BJ (cell line): ENCODE data around the gene SPEG. TPM values are rescaled to one million over a fixed set of nuclear protein-coding genes. Genes with fewer than 3 reads are reported as not detected.

Source experiments
- CTCF ChIA-PET: fragments of 350-600 bp; formaldehyde crosslinking; extraction: SDS; loops from one replicate; lab custom pipeline; 2021; ENCODE audit warnings: antibody characterized with exemption, inconsistent platforms; lab: Yijun Ruan, JAX
- POLR2A ChIA-PET: fragments of 300-600 bp; sonication (Branson Sonifier 250); formaldehyde crosslinking; extraction: SDS; loops from one replicate; lab custom pipeline; 2021; ENCODE audit warnings: antibody characterized with exemption; lab: Charles Lee
- DNase-seq: peaks from one replicate; pipeline ENCODE4 v3.0.0-alpha.2; 2011; ENCODE audit warnings: low read depth
- H3K27me3 ChIP-seq: 2 replicates; pipeline ENCODE4 v1.6.0; 2011; ENCODE audit warnings: low read length; ENCODE audit not compliant: control insufficient read depth, insufficient read depth
- H3K36me3 ChIP-seq: 2 replicates; pipeline ENCODE4 v1.5.1; 2011; ENCODE audit warnings: low read length; ENCODE audit not compliant: control insufficient read depth, insufficient read depth
- H3K4me3 ChIP-seq: 2 replicates; pipeline ENCODE4 v1.5.1; 2011; ENCODE audit warnings: low read depth, mild to moderate bottlenecking, control low read depth, low read length
- polyA plus RNA-seq: library from polyadenylated mRNA; depleted of rRNA; stranded (reverse); fragments of >200 nt; gene quantifications from 2 replicates; pipeline ENCODE4 v1.2.3, GENCODE V29; 2011
- TF ChIP-seq, protein P1 (sequence below): IDR thresholded peaks from 2 replicates; pipeline ENCODE4 v1.5.1; 2011; ENCODE audit warnings: low read depth, mild to moderate bottlenecking, control low read depth, inconsistent platforms, low read length, moderate library complexity; ENCODE audit not compliant: insufficient read depth

SPEG gene
- polyA plus RNA-seq, 1 experiment: 69.9 TPM

DNA sequence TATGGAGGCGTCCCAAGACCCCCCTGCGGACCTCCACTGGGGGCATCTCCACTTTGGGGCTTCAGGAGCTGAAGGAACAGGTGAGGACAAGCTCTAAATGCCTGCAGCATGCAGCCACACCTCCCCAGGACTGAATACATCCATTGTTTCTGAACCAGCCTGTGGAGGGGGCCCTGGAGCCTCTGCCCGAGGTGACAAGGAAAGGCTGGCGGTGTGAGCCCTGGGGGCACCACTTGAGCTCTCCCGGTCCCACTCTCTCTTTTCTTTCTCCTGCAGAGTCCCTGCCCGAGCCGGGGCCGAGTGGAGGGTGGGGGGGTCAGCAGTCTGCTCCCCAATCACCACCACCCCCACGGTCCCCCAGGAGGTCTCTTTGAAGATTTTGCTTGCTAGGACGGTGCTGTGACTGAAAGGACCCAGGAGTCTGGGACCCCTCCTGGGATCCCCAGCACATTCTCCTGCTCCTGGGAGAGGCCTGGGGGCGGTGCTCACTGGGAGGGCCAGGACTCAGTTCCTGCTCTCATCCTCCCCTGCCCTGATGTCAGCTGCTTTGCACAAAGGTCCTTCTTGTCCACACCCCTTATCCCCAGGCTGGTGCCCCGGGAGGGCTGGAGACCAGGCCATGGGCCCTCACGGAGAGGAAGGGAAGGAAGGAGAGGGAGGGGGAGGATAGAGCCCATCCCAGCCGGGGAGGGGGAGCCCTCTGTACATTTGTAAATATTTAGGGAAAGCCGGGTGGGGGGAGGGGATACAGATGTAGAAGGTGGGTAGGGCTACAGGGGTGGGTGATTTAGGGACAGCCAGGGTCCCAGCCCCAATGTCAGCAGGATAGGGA, 103.2 kb downstream of the SPEG start:
- Histone ChIP-seq H3K36me3 (peaks cover 28% of the 10 kb centered on the region), H3K4me3 (no peak overlapping the region), H3K27me3 (no peaks in the 10 kb centered on the region)
- TF ChIP-seq, protein P1, sequence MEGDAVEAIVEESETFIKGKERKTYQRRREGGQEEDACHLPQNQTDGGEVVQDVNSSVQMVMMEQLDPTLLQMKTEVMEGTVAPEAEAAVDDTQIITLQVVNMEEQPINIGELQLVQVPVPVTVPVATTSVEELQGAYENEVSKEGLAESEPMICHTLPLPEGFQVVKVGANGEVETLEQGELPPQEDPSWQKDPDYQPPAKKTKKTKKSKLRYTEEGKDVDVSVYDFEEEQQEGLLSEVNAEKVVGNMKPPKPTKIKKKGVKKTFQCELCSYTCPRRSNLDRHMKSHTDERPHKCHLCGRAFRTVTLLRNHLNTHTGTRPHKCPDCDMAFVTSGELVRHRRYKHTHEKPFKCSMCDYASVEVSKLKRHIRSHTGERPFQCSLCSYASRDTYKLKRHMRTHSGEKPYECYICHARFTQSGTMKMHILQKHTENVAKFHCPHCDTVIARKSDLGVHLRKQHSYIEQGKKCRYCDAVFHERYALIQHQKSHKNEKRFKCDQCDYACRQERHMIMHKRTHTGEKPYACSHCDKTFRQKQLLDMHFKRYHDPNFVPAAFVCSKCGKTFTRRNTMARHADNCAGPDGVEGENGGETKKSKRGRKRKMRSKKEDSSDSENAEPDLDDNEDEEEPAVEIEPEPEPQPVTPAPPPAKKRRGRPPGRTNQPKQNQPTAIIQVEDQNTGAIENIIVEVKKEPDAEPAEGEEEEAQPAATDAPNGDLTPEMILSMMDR: no peak; the same call in 1 of the 2 replicates
- ChIA-PET POLR2A (no interaction called here), CTCF (interaction anchor here (0.6 to 35.2 kb wide), 8 partner anchors 27 to 152 kb away, joined by 3 to 872 read pairs (median 7); partner anchors contain the start of genes ASIC4 and GMPPA)
- no peak for DNase-seq

DNA sequence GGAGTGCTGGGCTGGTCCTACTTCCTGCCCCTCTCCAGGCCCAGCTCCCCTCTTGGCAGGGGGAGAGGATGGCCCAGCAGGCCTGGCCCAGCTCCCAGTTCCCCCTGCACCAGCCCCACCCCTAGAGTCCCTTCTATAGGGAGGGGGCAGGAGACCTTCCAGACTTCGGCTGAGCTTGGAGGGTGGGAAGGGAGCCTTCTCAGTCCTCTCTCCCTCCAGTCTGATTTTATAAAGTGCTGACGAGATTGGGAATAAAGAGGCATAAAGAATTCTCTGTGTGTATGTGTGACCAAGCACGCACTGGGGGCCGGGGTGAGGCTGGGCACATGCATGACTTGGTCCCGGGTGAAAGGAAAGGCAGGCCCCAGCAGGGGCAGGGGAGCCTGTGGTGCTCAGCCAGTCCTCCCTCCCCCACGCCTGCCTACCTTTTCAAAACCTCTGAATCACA, 103.9 kb downstream of the SPEG start:
- peaks cover 28% of the 10 kb centered on the region for H3K36me3 ChIP-seq
- CTCF ChIA-PET: interaction anchor here (1.1 to 35.2 kb wide), 6 partner anchors 28 to 151 kb away, joined by 3 to 872 read pairs (median 10); partner anchors contain the start of genes ASIC4 and GMPPA
- no peak overlapping the region for H3K4me3 ChIP-seq
- TF ChIP-seq, protein P1: no peak
- H3K27me3 ChIP-seq: no peaks in the 10 kb centered on the region
- POLR2A ChIA-PET: no interaction called here
- no peak for DNase-seq

DNA sequence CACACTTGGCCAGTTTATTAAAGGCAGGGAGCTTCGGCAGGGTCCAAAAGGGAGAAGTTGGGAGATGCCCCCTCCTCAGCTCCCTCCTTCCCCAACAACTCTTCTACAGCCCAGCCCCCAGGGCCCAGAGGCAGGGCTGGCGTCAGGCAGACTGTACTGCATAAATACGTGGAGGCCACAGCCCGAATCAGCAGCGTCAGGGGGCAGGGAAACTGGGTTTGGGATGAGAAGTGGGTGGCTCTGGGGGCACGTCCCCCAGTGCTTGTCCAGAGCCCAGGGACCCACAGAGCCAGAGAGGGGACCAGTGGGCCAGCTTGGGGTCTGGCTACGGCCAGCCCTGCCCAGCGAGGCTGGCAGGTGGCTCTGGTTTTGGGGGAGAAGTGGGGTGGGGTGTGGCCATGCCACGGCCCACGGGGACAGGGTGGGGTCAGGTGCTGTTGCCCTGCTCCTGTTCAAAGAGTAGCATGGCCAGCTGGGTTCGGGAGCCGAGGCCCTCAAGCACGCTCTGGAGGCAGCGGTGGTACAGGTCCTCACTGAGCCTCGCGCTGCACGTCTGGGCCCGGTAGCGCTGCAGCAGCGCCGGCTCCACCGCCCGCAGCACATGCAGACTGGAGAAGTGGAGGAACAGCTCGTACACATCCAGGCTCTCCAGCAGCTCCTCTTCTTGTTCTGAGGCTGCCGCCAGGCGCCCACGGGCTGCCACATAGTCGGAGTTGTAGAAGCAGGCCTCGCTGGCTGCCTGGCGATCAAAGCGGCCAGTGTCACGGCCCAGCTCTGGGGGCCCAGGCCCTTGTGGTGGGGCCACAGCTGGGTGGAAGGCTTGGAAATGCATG, 104.5 kb downstream of the SPEG start:
- Histone ChIP-seq H3K27me3 (no peaks in the 10 kb centered on the region), H3K36me3 (peaks cover 28% of the 10 kb centered on the region), H3K4me3 (no peak overlapping the region)
- POLR2A ChIA-PET: no interaction called here
- TF ChIP-seq, protein P1: no peak
- CTCF ChIA-PET: interaction anchor here (0.7 to 35.2 kb wide), 8 partner anchors 12 to 151 kb away, joined by 3 to 872 read pairs (median 10); partner anchors contain the start of genes ASIC4 and GMPPA
- DNase-seq: no peak

DNA sequence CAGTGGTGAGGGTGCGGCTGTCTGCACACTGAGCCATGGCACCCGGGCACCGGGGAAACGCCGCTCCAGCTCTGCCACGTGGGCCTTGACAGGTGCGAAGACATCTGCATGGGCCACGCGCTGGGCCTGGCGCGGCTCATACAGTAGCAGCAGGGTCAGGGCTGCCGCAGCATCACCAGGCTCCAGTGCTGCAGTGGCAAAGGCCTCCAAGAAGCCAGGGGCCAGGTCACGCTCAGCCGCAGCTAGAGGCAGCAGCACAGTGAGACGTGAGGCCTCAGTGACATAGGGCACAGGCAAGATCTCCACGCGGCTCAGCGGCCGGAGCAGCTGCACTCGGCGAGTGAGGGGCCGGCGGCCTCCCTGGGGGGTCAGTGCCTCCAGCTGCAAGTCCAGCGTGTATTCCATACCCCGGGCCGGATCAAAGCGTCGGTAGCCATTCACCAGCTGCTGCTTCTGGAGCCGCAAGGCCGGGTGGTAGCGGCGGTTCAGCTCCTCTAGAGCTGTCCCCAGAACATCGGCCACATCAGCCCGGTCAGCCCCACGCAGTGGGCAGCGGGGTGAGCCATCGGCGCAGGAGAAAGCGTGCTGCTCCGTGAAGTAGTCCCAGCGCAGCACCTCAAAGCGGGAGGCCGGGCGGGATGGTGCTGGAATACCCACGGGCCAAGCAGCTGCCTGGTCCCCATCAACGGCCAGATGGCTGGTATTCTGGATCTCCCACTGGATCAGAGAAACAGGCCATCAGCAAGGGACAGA, 105.5 kb downstream of the SPEG start:
- TF ChIP-seq, protein P1: no peak
- POLR2A ChIA-PET: no interaction called here

More for the DNA sequence above, 105.5 kb downstream of the SPEG start:
- Histone ChIP-seq H3K4me3 (no peak overlapping the region), H3K36me3 (peaks cover 28% of the 10 kb centered on the region), H3K27me3 (no peaks in the 10 kb centered on the region)
- DNase-seq: no peak
- CTCF ChIA-PET: interaction anchor here (0.7 to 35.2 kb wide), 10 partner anchors 11 to 150 kb away, joined by 3 to 872 read pairs (median 10); partner anchors contain the start of genes ASIC4 and GMPPA
